Neural progenitor cell (in vitro differentiated cells): ENCODE data around the gene OSGEPL1. TPM values are rescaled to one million over a fixed set of nuclear protein-coding genes. Genes with fewer than 3 reads are reported as not detected.
A peak's percentile ranks its signal among the peaks of the same experiment; 100 is the strongest.
"Not testable (repeated sequence)": the region's sequence is repeated elsewhere in the genome, so short reads cannot be mapped to it uniquely, and the experiment has no call there.

Source experiments
- DNase-seq: peaks from one replicate; pipeline ENCODE4 v3.0.0-alpha.2; 2016; ENCODE audit warnings: low spot score
- H2AFZ ChIP-seq: fragments of 200-600 bp; sonication (generic); replicated peaks from 2 replicates; pipeline ENCODE4 v1.6.1; 2016; ENCODE audit warnings: antibody characterized with exemption
- H3F3A ChIP-seq: fragments of 200-600 bp; sonication (generic); 2 replicates; pipeline ENCODE4 v1.6.1; 2016; ENCODE audit warnings: antibody characterized with exemption, low read depth
- H3K27ac ChIP-seq: fragments of 200-600 bp; sonication (generic); 2 replicates; pipeline ENCODE4 v1.5.1; 2016; ENCODE audit warnings: mild to moderate bottlenecking
- H3K27me3 ChIP-seq: fragments of 200-600 bp; sonication (generic); 2 replicates; pipeline ENCODE4 v1.6.1; 2016; ENCODE audit warnings: mild to moderate bottlenecking, moderate library complexity
- H3K36me3 ChIP-seq: fragments of 200-600 bp; sonication (generic); 2 replicates; pipeline ENCODE4 v1.5.1; 2016
- H3K4me1 ChIP-seq: fragments of 200-600 bp; sonication (generic); 2 replicates; pipeline ENCODE4 v1.6.1; 2016; ENCODE audit warnings: mixed run types
- H3K4me2 ChIP-seq: fragments of 200-600 bp; sonication (generic); 2 replicates; pipeline ENCODE4 v1.6.1; 2016
- H3K4me3 ChIP-seq: fragments of 200-600 bp; sonication (generic); 2 replicates; pipeline ENCODE4 v1.5.1; 2016
- H3K79me2 ChIP-seq: fragments of 200-600 bp; sonication (generic); 2 replicates; pipeline ENCODE4 v1.6.1; 2016; ENCODE audit warnings: low read depth
- H3K9ac ChIP-seq: fragments of 200-600 bp; sonication (generic); 2 replicates; pipeline ENCODE4 v1.6.1; 2016
- H3K9me3 ChIP-seq: fragments of 200-600 bp; sonication (generic); 2 replicates; pipeline ENCODE4 v1.5.1; 2016; ENCODE audit warnings: low read depth
- H4K20me1 ChIP-seq: fragments of 200-600 bp; sonication (generic); 2 replicates; pipeline ENCODE4 v1.6.1; 2016; ENCODE audit warnings: low read depth
- H3K27ac Mint-ChIP-seq: 3 replicates; pipeline ENCODE4 v1.8.0; 2021; ENCODE audit warnings: mixed read lengths
- H3K27me3 Mint-ChIP-seq: 2 replicates; pipeline ENCODE4 v1.8.0; 2022; ENCODE audit warnings: low read depth, mild to moderate bottlenecking, inconsistent platforms, moderate library complexity, mixed read lengths; ENCODE audit not compliant: insufficient read depth
- H3K36me3 Mint-ChIP-seq: 3 replicates; pipeline ENCODE4 v1.8.0; 2021; ENCODE audit warnings: mixed read lengths
- H3K4me1 Mint-ChIP-seq: 3 replicates; pipeline ENCODE4 v1.8.0; 2021; ENCODE audit warnings: mixed read lengths
- H3K4me3 Mint-ChIP-seq: 3 replicates; pipeline ENCODE4 v1.8.0; 2021; ENCODE audit warnings: mild to moderate bottlenecking, moderate library complexity, mixed read lengths
- H3K9me3 Mint-ChIP-seq: 3 replicates; pipeline ENCODE4 v1.8.0; 2020; ENCODE audit warnings: mixed read lengths
- EZH2 ChIP-seq: fragments of 200-600 bp; sonication (generic); IDR thresholded peaks from 2 replicates; pipeline ENCODE4 v1.6.1; 2017; ENCODE audit warnings: antibody characterized with exemption, mild to moderate bottlenecking, moderate library complexity
- EZH2phosphoT487 ChIP-seq: fragments of 200-600 bp; sonication (generic); IDR thresholded peaks from 2 replicates; pipeline ENCODE4 v1.6.1; 2017; ENCODE audit warnings: antibody characterized with exemption
- total RNA-seq: library from RNA; depleted of rRNA; stranded (reverse); fragments of >200 nt; gene quantifications from 2 replicates; pipeline ENCODE4 v1.2.3, GENCODE V29; 2015; ENCODE audit warnings: low replicate concordance
- TF ChIP-seq, protein P1 (sequence below): fragments of 200-600 bp; sonication (generic); IDR thresholded peaks from 2 replicates; pipeline ENCODE4 v1.5.1; 2017; ENCODE audit warnings: antibody characterized with exemption, mild to moderate bottlenecking

OSGEPL1 gene
- total RNA-seq, 1 donor from 2014 or later, result 51.5 TPM

- Mint-ChIP-seq H3K27me3 (no peaks in the 10 kb centered on the region), H3K4me3 (peak overlapping the region; percentile 93), H3K9me3 (no peaks in the 10 kb centered on the region), H3K4me1 (peaks cover 6% of the 10 kb centered on the region), H3K36me3 (peaks cover 5% of the 10 kb centered on the region), H3K27ac (peak overlapping the region; percentile 98)
- Histone ChIP-seq H3K9ac (peak overlapping the region; percentile 72), H3K4me3 (peak overlapping the region; percentile 70), H3K79me2 (peaks cover 12% of the 10 kb centered on the region), H3F3A (peaks cover 26% of the 10 kb centered on the region), H3K36me3 (peaks cover 6% of the 10 kb centered on the region), H3K9me3 (no peaks in the 10 kb centered on the region), H3K4me2 (peak overlapping the region; percentile 81), H2AFZ (peak overlapping the region; percentile 94), H3K27ac (peak overlapping the region; percentile 91), H3K27me3 (no peaks in the 10 kb centered on the region), H4K20me1 (no peaks in the 10 kb centered on the region), H3K4me1 (peaks cover 11% of the 10 kb centered on the region)
- TF ChIP-seq EZH2phosphoT487 (no peak), EZH2 (no peak)
- TF ChIP-seq, protein P1, sequence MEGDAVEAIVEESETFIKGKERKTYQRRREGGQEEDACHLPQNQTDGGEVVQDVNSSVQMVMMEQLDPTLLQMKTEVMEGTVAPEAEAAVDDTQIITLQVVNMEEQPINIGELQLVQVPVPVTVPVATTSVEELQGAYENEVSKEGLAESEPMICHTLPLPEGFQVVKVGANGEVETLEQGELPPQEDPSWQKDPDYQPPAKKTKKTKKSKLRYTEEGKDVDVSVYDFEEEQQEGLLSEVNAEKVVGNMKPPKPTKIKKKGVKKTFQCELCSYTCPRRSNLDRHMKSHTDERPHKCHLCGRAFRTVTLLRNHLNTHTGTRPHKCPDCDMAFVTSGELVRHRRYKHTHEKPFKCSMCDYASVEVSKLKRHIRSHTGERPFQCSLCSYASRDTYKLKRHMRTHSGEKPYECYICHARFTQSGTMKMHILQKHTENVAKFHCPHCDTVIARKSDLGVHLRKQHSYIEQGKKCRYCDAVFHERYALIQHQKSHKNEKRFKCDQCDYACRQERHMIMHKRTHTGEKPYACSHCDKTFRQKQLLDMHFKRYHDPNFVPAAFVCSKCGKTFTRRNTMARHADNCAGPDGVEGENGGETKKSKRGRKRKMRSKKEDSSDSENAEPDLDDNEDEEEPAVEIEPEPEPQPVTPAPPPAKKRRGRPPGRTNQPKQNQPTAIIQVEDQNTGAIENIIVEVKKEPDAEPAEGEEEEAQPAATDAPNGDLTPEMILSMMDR, result no peak
- DNase-seq, result no peak
Measured at GRCh38 chr2:189762229-189762550, 402 bp downstream of the OSGEPL1 start.

- not testable (repeated sequence) for H3K27me3 ChIP-seq, H3K27ac ChIP-seq, H3K9me3 Mint-ChIP-seq, H3K27ac Mint-ChIP-seq, H3K36me3 ChIP-seq, DNase-seq, H3K9me3 ChIP-seq, H3K4me2 ChIP-seq, H3K36me3 Mint-ChIP-seq, H3K4me1 Mint-ChIP-seq, H3K9ac ChIP-seq, H4K20me1 ChIP-seq, H3K27me3 Mint-ChIP-seq, H3K4me3 ChIP-seq, H3K4me3 Mint-ChIP-seq, H2AFZ ChIP-seq
- Histone ChIP-seq H3K4me1 (peaks cover 11% of the 10 kb centered on the region), H3K79me2 (peaks cover 12% of the 10 kb centered on the region), H3F3A (peaks cover 22% of the 10 kb centered on the region)
Measured at GRCh38 chr2:189760154-189760553, 2.4 kb downstream of the OSGEPL1 start.

DNA sequence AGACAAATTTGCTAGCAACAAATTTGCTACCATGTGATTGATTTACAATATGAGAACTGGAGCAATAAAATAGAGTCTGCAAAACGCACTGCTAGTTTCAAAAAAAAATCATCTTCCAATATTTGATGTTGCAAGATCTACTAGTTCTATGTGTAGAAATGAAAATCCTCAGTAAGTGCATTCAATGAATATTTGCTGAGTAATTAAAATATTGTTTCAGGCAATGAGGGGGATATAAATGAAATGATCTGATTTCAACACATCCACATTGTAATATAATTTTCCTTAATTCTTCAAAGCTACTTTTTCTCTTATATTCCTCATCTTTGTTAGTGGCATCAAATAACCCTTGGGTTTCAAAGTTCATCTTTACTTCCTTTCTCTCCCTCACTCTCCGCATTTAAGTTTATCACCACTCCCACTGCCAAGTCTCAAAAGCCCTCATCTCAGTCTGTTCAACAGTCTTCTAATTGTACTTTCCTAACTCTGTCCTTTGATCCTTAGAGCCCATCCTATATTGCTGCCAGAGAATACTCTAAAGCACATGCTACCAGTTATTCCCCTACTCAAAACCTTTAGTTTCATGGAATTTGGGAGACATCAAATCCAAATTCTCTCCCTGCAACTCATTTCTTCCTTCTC, 6.2 kb downstream of the OSGEPL1 start:
- Mint-ChIP-seq H3K4me1 (peaks cover under 1% of the 10 kb centered on the region), H3K36me3 (peaks cover 3% of the 10 kb centered on the region), H3K27me3 (no peaks in the 10 kb centered on the region), H3K9me3 (no peaks in the 10 kb centered on the region), H3K27ac (no peak overlapping the region), H3K4me3 (no peak overlapping the region)
- peaks cover 5% of the 10 kb centered on the region for H3K79me2 ChIP-seq
- no peaks in the 10 kb centered on the region for H3K9me3 ChIP-seq
- no peak for DNase-seq
- peaks cover 4% of the 10 kb centered on the region for H3K4me1 ChIP-seq
- H3K36me3 ChIP-seq, result no peaks in the 10 kb centered on the region
- H4K20me1 ChIP-seq, result no peaks in the 10 kb centered on the region
- no peak overlapping the region for H3K4me3 ChIP-seq
- H3K27me3 ChIP-seq, result no peaks in the 10 kb centered on the region
- no peak overlapping the region for H3K4me2 ChIP-seq
- TF ChIP-seq EZH2phosphoT487, result no peak
- no peak for TF ChIP-seq EZH2
- TF ChIP-seq, protein P1, result no peak
- no peaks in the 10 kb centered on the region for H3F3A ChIP-seq
- H3K27ac ChIP-seq, result no peak overlapping the region
- H2AFZ ChIP-seq, result no peak overlapping the region
- H3K9ac ChIP-seq, result no peak overlapping the region

DNA sequence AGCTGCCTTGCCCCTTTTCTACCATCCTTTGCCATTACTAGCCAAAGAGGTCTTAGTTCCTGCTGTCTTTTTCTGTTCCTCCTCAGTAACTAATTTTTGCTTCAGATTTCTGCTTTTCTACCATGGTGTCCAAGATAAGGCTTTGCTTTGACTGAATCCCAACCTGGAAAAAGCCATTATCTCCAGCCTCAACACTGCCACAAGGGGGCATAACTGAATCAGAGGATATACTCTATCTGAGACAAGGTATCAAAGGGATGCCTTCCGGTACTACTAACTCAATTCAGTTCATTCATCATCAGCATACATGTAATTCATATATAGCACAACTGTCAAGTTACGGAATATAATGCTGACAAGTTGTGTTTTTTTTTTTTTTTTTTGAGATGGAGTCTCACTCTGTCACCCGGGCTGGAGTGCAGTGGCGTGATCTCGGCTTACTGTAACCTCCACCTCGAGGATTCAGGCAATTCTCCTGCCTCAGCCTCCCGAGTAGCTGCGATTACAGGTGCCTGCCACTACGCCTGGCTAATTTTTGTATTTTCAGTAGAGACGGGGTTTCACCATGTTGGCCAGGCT, 11.4 kb downstream of the OSGEPL1 start:
- Mint-ChIP-seq H3K4me1 (no peaks in the 10 kb centered on the region), H3K4me3 (no peak overlapping the region)

More for the DNA sequence above, 11.4 kb downstream of the OSGEPL1 start:
- Histone ChIP-seq H3K4me2 (no peak overlapping the region), H2AFZ (no peak overlapping the region), H3K27me3 (no peaks in the 10 kb centered on the region), H3K36me3 (peaks cover 11% of the 10 kb centered on the region), H3K9me3 (no peaks in the 10 kb centered on the region), H4K20me1 (no peaks in the 10 kb centered on the region), H3F3A (no peaks in the 10 kb centered on the region), H3K9ac (no peak overlapping the region), H3K27ac (no peak overlapping the region), H3K4me1 (no peaks in the 10 kb centered on the region), H3K4me3 (no peak overlapping the region), H3K79me2 (no peaks in the 10 kb centered on the region)
- TF ChIP-seq, protein P1, result peak; percentile 73
- no peak for TF ChIP-seq EZH2phosphoT487
- Mint-ChIP-seq H3K9me3 (no peaks in the 10 kb centered on the region), H3K27me3 (no peaks in the 10 kb centered on the region), H3K27ac (no peak overlapping the region), H3K36me3 (peaks cover 5% of the 10 kb centered on the region)
- peak; percentile 56 for DNase-seq
